ENCODE measurements around the gene COL6A1.

DNA sequence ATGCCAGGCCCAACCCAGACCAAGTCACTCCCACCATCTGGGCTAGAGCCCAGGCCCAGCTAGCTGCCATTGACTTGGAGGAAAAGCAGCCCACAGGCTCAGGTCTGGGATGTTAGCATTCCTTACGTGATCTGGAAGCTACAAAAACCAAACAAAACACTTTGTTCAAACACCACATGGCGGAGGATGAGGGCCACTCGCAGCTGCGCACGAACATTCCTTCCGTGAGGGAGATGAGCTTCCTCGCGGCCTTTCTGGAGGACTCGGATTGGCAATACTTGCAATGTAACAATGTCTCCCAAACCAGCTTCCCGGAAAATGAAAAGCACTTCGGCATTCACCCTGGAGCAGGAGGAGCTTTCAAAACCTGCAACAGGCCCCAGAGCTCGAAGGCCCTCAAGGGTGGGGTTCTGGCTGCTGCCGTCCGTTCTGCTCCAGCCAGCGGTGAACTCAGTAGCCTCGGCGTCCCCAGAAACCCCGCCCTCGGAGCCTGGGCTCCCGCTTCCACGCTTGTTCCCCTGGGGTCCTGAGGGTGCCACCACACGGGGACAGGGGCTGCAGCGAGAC lies 40.5 kb downstream of the COL6A1 start:
- TF ChIP-seq, protein P1, sequence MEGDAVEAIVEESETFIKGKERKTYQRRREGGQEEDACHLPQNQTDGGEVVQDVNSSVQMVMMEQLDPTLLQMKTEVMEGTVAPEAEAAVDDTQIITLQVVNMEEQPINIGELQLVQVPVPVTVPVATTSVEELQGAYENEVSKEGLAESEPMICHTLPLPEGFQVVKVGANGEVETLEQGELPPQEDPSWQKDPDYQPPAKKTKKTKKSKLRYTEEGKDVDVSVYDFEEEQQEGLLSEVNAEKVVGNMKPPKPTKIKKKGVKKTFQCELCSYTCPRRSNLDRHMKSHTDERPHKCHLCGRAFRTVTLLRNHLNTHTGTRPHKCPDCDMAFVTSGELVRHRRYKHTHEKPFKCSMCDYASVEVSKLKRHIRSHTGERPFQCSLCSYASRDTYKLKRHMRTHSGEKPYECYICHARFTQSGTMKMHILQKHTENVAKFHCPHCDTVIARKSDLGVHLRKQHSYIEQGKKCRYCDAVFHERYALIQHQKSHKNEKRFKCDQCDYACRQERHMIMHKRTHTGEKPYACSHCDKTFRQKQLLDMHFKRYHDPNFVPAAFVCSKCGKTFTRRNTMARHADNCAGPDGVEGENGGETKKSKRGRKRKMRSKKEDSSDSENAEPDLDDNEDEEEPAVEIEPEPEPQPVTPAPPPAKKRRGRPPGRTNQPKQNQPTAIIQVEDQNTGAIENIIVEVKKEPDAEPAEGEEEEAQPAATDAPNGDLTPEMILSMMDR (IDR thresholded peaks at IDR 0.05; ENCODE audit: low read depth, low read length), result no peak
- no peak for TF ChIP-seq EZH2phosphoT487 (IDR thresholded peaks at IDR 0.05; ENCODE audit: low read depth)

All from OCI-LY3 (cell line).